K562 (cell line): ENCODE results near the gene PRDM16. TPM values are rescaled to one million over a fixed set of nuclear protein-coding genes. Genes with fewer than 3 reads are reported as not detected.

Source experiments
- ATAC-seq: fragments of 200-7000 bp; cut with Tn5 transposase; 3 replicates; pipeline ENCODE4 v1.9.1; 2020; ENCODE audit warnings: moderate library complexity
- BruUV-seq: library from RNA; stranded (reverse); fragments of 400-500 nt; replicated peaks from 2 replicates; lab custom pipeline; 2021; lab: Mats Ljungman, UMichigan
- CTCF ChIA-PET: fragments of 300-600 bp; formaldehyde crosslinking; extraction: SDS; loops from one replicate; lab custom pipeline; 2021; ENCODE audit warnings: low intra/inter-chr PET ratio; lab: Yijun Ruan, JAX
- POLR2A ChIA-PET: fragments of 300-600, 350-650 bp; sonication (Branson Sonifier 250); formaldehyde crosslinking; extraction: SDS; loops from one replicate; lab custom pipeline; 2021; ENCODE audit warnings: antibody characterized with exemption, inconsistent platforms; lab: Yijun Ruan, JAX
- DNase-seq, 4 experiments: peaks; one replicate each; pipeline versions ENCODE4 v3.0.0 to v3.0.0-alpha.2; 2011 to 2018; ENCODE audit warnings: low spot score in 3 of 4, mixed read lengths in 3 of 4; ENCODE audit errors: extremely low read depth in 1 of 4
- FAIRE-seq: peaks from 2 replicates; lab custom pipeline; 2011; peaks lifted over from hg19 to GRCh38; lab: Jason Lieb, UNC
- H2AFZ ChIP-seq: 2 replicates; pipeline ENCODE4 v1.6.0; 2011; ENCODE audit warnings: low read depth, low read length, control low read depth, inconsistent platforms
- H3K27ac ChIP-seq: fragments of 200-600 bp; 3 replicates; pipeline ENCODE4 v1.8.0; 2011; ENCODE audit warnings: low read depth, mild to moderate bottlenecking, control low read depth, inconsistent platforms, low read length, moderate library complexity, mixed read lengths; ENCODE audit errors: extremely low read depth
- H3K27me3 ChIP-seq, 2 experiments: fragments of 300-600 bp in 1 of 2; 2 replicates in 1 of 2; 3 replicates in 1 of 2; pipeline versions ENCODE4 v1.6.0 to v1.8.0; 2011; ENCODE audit warnings: inconsistent platforms in 2 of 2, low read length in 2 of 2, mild to moderate bottlenecking in 1 of 2, mixed read lengths in 1 of 2, moderate library complexity in 1 of 2; ENCODE audit not compliant: control insufficient read depth in 2 of 2, insufficient read depth in 2 of 2
- H3K36me3 ChIP-seq: fragments of 300-600 bp; 3 replicates; pipeline ENCODE4 v1.8.0; 2011; ENCODE audit warnings: mild to moderate bottlenecking, low read length, inconsistent platforms; ENCODE audit not compliant: control insufficient read depth, insufficient read depth
- H3K4me1 ChIP-seq, 2 experiments: fragments of 200-600 bp in 1 of 2; replicated peaks in 1 of 2; 2 replicates in 1 of 2; 3 replicates in 1 of 2; pipeline versions ENCODE4 v1.5.1 to v1.8.0; 2011; ENCODE audit warnings: inconsistent platforms in 2 of 2, low read length in 2 of 2, mild to moderate bottlenecking in 1 of 2, mixed read lengths in 1 of 2, moderate library complexity in 1 of 2; ENCODE audit not compliant: control insufficient read depth in 2 of 2, insufficient read depth in 2 of 2
- H3K4me2 ChIP-seq: 2 replicates; pipeline ENCODE4 v1.6.1; 2011; ENCODE audit warnings: low read length, control low read depth, inconsistent platforms, mixed read lengths; ENCODE audit not compliant: insufficient read depth
- H3K4me3 ChIP-seq: fragments of 200-600 bp; sonication (generic), shearing (Covaris generic); 2 replicates; pipeline ENCODE4 v1.5.1; 2016; ENCODE audit warnings: control low read depth, inconsistent platforms
- H3K79me2 ChIP-seq: fragments of 200-600 bp; 3 replicates; pipeline ENCODE4 v1.8.0; 2011; ENCODE audit warnings: low read length, inconsistent platforms; ENCODE audit not compliant: control insufficient read depth, insufficient read depth
- H3K9ac ChIP-seq, 2 experiments: 2 replicates each; pipeline versions ENCODE4 v1.6.0 to v1.6.1; 2011; ENCODE audit warnings: low read depth in 2 of 2, low read length in 2 of 2, control low read depth in 1 of 2, inconsistent platforms in 1 of 2, mild to moderate bottlenecking in 1 of 2, mixed read lengths in 1 of 2; ENCODE audit not compliant: insufficient read depth in 1 of 2
- H3K9me1 ChIP-seq: one replicate; pipeline ENCODE4 v1.6.0; 2011; ENCODE audit warnings: inconsistent platforms, mild to moderate bottlenecking, low read length, moderate library complexity; ENCODE audit not compliant: control insufficient read depth, insufficient read depth
- H3K9me3 ChIP-seq: replicated peaks from 2 replicates; pipeline ENCODE4 v1.5.1; 2011; ENCODE audit warnings: low read depth, low read length, inconsistent platforms; ENCODE audit not compliant: control insufficient read depth, insufficient read depth
- H4K20me1 ChIP-seq: replicated peaks from 2 replicates; pipeline ENCODE4 v1.6.1; 2011; ENCODE audit warnings: low read length, inconsistent platforms, mixed read lengths; ENCODE audit not compliant: control insufficient read depth, insufficient read depth
- CHCHD3 ChIP-seq: fragments of 250-450 bp; sonication (Bioruptor Pico); IDR thresholded peaks from 2 replicates; pipeline ENCODE4 v2.1.2; 2022; ENCODE audit warnings: mild to moderate bottlenecking
- EP300 ChIP-seq: IDR thresholded peaks from 2 replicates; pipeline ENCODE4 v1.6.1; 2012; ENCODE audit warnings: low read length, improper control_type of control experiment
- EWSR1 ChIP-seq: fragments of 450-650 bp; IDR thresholded peaks from 2 replicates; pipeline ENCODE4 v1.6.1; 2018; ENCODE audit warnings: borderline replicate concordance, mild to moderate bottlenecking, low read depth, moderate library complexity; ENCODE audit not compliant: partially characterized antibody
- HNRNPL ChIP-seq: fragments of 200-400 bp; formaldehyde crosslinking; IDR thresholded peaks from 2 replicates; pipeline ENCODE4 v1.6.1; 2017; ENCODE audit warnings: low read depth, mild to moderate bottlenecking, low read length
- NELFE ChIP-seq: IDR thresholded peaks from 2 replicates; pipeline ENCODE4 v1.6.1; 2011; ENCODE audit warnings: mild to moderate bottlenecking; ENCODE audit not compliant: insufficient read depth, insufficient read length
- RAD21 ChIP-seq, 2 experiments: fragments of 250-450 bp in 1 of 2; fragments of 450-650 bp in 1 of 2; sonication (Bioruptor Pico) in 1 of 2; formaldehyde crosslinking in 1 of 2; IDR thresholded peaks in 1 of 2; conservative IDR thresholded peaks in 1 of 2; 2 replicates each; pipeline versions ENCODE4 v1.4.0 to v1.8.0; 2020 to 2022; ENCODE audit warnings: mild to moderate bottlenecking in 2 of 2, moderate library complexity in 1 of 2
- RBM25 ChIP-seq: fragments of 200-400 bp; formaldehyde crosslinking; IDR thresholded peaks from 2 replicates; pipeline ENCODE4 v1.6.1; 2018; ENCODE audit warnings: low read length, low read depth, moderate library complexity; ENCODE audit not compliant: severe bottlenecking
- ZNF436 ChIP-seq: fragments of 250-450, 450-650 bp; sonication (Bioruptor Pico); formaldehyde crosslinking; IDR thresholded peaks from 2 replicates; pipeline ENCODE4 v1.7.0; 2020; ENCODE audit warnings: mild to moderate bottlenecking
- ZNF764 ChIP-seq: fragments of 250-450 bp; sonication (Bioruptor Pico); IDR thresholded peaks from 2 replicates; pipeline ENCODE4 v1.4.0; 2020; ENCODE audit warnings: low read depth, mild to moderate bottlenecking, moderate library complexity
- ZNF79 ChIP-seq: fragments of 250-450 bp; sonication (Bioruptor Pico); IDR thresholded peaks from 2 replicates; pipeline ENCODE4 v1.4.0; 2020; ENCODE audit warnings: low read depth, mild to moderate bottlenecking, moderate library complexity
- ZZZ3 ChIP-seq: fragments of 450-650 bp; IDR thresholded peaks from 2 replicates; pipeline ENCODE4 v1.6.1; 2016; ENCODE audit warnings: antibody characterized with exemption, mild to moderate bottlenecking, moderate library complexity
- WGBS: fragments of 100-300 bp; shearing (Covaris generic); methylation state at CpG from one replicate; pipeline ENCODE4 v1.1.6; 2016; ENCODE audit warnings: low coverage, mixed read lengths; ENCODE audit not compliant: insufficient coverage; ENCODE audit errors: missing lambda C conversion rate; 5-methylcytosine and 5-hydroxymethylcytosine counted together
- in situ Hi-C: fragments of 300-500 bp; cut with MboI; formaldehyde crosslinking; loops from 4 replicates; pipeline ENCODE4 v1.15.0; 2018; ENCODE audit warnings: inconsistent platforms, mixed read lengths
- intact Hi-C: fragments of 100-400 bp; cut with micrococcal nuclease; formaldehyde crosslinking; loops from 2 replicates; pipeline ENCODE4 v1.14.2; 2022
- polyA plus RNA-seq, 8 experiments: library from polyadenylated mRNA; depleted of rRNA in 4 of 8; stranded (reverse) in 5 of 8; unstranded in 3 of 8; fragments of >200 nt; fragmentation: Nextera tagmentation in 2 of 8; fragmentation: Illumina TruSeq in 1 of 8; extraction: Ambion mirVana in 2 of 8; extraction: Trizol in 1 of 8; gene quantifications; 2 replicates each; pipeline versions ENCODE4 v1.2.1 to v1.2.3, GENCODE V29; 2011 to 2014; ENCODE audit warnings: inconsistent platforms in 1 of 8, missing spikeins in 1 of 8
- total RNA-seq, 7 experiments: library from RNA; depleted of rRNA in 6 of 7; stranded (reverse); fragments of >200 nt in 6 of 7; fragmentation: Illumina TruSeq in 2 of 7; extraction: Trizol in 2 of 7; gene quantifications; 2 replicates each; pipeline versions ENCODE4 v1.2.1 to v1.2.3, GENCODE V29; 2011 to 2021; ENCODE audit warnings: low replicate concordance in 1 of 7
- TF ChIP-seq, protein P1 (sequence below): fragments of 150-350 bp; IDR thresholded peaks from 2 replicates; pipeline ENCODE4 v1.6.1; 2014; ENCODE audit warnings: low read depth, mild to moderate bottlenecking, low read length, borderline replicate concordance

Gene PRDM16
- total and polyA plus RNA-seq, 9 of the 15 experiments (the other 6 are each of a cell fraction or from before 2014, with no cell fraction given), result 0.10 to 0.27 TPM; not detected in 7

DNA sequence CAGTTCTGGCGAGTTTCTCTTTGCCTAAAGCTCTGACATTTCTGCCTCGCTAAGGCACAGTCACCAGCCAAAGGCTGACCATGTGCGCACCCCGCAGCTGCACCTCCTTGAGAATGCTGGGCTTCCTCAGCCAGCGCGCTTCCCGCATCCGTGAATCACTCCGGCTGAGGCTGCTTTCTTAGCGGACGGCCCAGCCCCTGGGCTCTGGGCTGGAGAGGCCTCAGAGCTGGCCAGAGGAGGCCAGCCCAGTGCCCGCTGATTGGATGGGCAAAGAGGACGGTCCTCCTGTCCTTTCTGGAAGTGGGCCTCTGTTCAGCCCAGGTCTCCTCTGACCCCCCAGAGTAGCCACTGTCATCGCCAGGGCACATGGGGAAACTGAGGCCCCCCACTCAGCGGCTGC is 56.1 kb downstream of the PRDM16 start:
- FAIRE-seq (no peak), DNase-seq (no peak), ATAC-seq (no peak)
- Histone ChIP-seq H3K27me3 (peaks cover 30 to 94% of the 10 kb centered on the region in 2 experiments), H3K4me3 (no peak overlapping the region), H3K36me3 (no peaks in the 10 kb centered on the region), H3K79me2 (no peaks in the 10 kb centered on the region), H3K27ac (no peak overlapping the region), H3K4me2 (no peak overlapping the region), H4K20me1 (peaks cover 15% of the 10 kb centered on the region), H3K9me1 (no peaks in the 10 kb centered on the region), H3K9me3 (no peaks in the 10 kb centered on the region), H2AFZ (no peak overlapping the region), H3K4me1 (peaks cover 0 to 4% of the 10 kb centered on the region in 2 experiments; a peak in 1 of 5 replicates), H3K9ac (no peak overlapping the region)
- 0% methylated on average over 14 of the region's 15 CpGs for WGBS
- TF ChIP-seq RAD21 (CRISPR knock-in tag; conservative IDR thresholded peaks at IDR 0.05 in 1 of 2, IDR thresholded peaks at IDR 0.05 in 1 of 2), result no peak
- no peak for TF ChIP-seq ZNF79 (CRISPR knock-in tag)
- TF ChIP-seq CHCHD3 (CRISPR knock-in tag), result no peak
- no peak for TF ChIP-seq NELFE
- no peak for TF ChIP-seq ZZZ3
- TF ChIP-seq EP300, result no peak
- no peak for TF ChIP-seq ZNF764 (CRISPR knock-in tag)
- no peak for TF ChIP-seq ZNF436 (CRISPR knock-in tag)
- TF ChIP-seq, protein P1, sequence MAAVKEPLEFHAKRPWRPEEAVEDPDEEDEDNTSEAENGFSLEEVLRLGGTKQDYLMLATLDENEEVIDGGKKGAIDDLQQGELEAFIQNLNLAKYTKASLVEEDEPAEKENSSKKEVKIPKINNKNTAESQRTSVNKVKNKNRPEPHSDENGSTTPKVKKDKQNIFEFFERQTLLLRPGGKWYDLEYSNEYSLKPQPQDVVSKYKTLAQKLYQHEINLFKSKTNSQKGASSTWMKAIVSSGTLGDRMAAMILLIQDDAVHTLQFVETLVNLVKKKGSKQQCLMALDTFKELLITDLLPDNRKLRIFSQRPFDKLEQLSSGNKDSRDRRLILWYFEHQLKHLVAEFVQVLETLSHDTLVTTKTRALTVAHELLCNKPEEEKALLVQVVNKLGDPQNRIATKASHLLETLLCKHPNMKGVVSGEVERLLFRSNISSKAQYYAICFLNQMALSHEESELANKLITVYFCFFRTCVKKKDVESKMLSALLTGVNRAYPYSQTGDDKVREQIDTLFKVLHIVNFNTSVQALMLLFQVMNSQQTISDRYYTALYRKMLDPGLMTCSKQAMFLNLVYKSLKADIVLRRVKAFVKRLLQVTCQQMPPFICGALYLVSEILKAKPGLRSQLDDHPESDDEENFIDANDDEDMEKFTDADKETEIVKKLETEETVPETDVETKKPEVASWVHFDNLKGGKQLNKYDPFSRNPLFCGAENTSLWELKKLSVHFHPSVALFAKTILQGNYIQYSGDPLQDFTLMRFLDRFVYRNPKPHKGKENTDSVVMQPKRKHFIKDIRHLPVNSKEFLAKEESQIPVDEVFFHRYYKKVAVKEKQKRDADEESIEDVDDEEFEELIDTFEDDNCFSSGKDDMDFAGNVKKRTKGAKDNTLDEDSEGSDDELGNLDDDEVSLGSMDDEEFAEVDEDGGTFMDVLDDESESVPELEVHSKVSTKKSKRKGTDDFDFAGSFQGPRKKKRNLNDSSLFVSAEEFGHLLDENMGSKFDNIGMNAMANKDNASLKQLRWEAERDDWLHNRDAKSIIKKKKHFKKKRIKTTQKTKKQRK, result no peak
- TF ChIP-seq EWSR1, result no peak
- no peak for TF ChIP-seq HNRNPL
- no peak for TF ChIP-seq RBM25
- POLR2A ChIA-PET, result interaction anchor here (0.6 to 1.4 kb wide), 3 partner anchors 11 to 173 kb away, joined by 3 to 4 read pairs (median 3); no protein-coding TSS in a partner anchor
- CTCF ChIA-PET, result no interaction called here
- intact Hi-C loops (no loop called here), in situ Hi-C loops (no loop called here)
- BruUV-seq, result no TSS peak
